H1 (cell line): Measurements from ENCODE around the gene ACOT7. TPM values are rescaled to one million over a fixed set of nuclear protein-coding genes. Genes with fewer than 3 reads are reported as not detected.
A peak's percentile ranks its signal among the peaks of the same experiment; 100 is the strongest.

Experiments
- CTCF ChIA-PET: fragments of 300-600 bp; sonication (Branson Sonifier 250); formaldehyde crosslinking; loops from one replicate; lab custom pipeline; 2021; ENCODE audit not compliant: partially characterized antibody; lab: Charles Lee
- POLR2A ChIA-PET: fragments of 300-600 bp; sonication (Branson Sonifier 250); formaldehyde crosslinking; loops from one replicate; lab custom pipeline; 2021; ENCODE audit warnings: inconsistent platforms; ENCODE audit not compliant: partially characterized antibody; lab: Charles Lee
- DNase-seq, 2 experiments: peaks; one replicate each; pipeline versions ENCODE4 v3.0.0 to v3.0.0-alpha.2; 2010 to 2022; ENCODE audit warnings: low spot score in 2 of 2, low read depth in 1 of 2, mixed read lengths in 1 of 2
- FAIRE-seq: peaks from 2 replicates; lab custom pipeline; 2011; peaks lifted over from hg19 to GRCh38; lab: Jason Lieb, UNC
- H2AFZ ChIP-seq: 2 replicates; pipeline ENCODE4 v1.8.1; 2012; ENCODE audit warnings: low read length, inconsistent platforms
- H2AK5ac ChIP-seq: 2 replicates; pipeline ENCODE4 v1.6.1; 2013; ENCODE audit warnings: low read depth, low read length
- H2BK120ac ChIP-seq: replicated peaks from 2 replicates; pipeline ENCODE3; 2013; ENCODE audit warnings: low read depth, low read length, inconsistent platforms
- H2BK12ac ChIP-seq: 2 replicates; pipeline ENCODE4 v1.6.1; 2013; ENCODE audit warnings: low read depth, low read length
- H2BK15ac ChIP-seq: 2 replicates; pipeline ENCODE4 v1.6.1; 2013; ENCODE audit warnings: low read length
- H2BK20ac ChIP-seq: 2 replicates; pipeline ENCODE4 v1.6.1; 2013; ENCODE audit warnings: low read length
- H2BK5ac ChIP-seq: 2 replicates; pipeline ENCODE4 v1.6.1; 2013; ENCODE audit warnings: low read depth, low read length
- H3K14ac ChIP-seq: 2 replicates; pipeline ENCODE4 v1.6.1; 2013; ENCODE audit warnings: inconsistent platforms; ENCODE audit not compliant: insufficient read length
- H3K18ac ChIP-seq: 2 replicates; pipeline ENCODE4 v1.6.1; 2013; ENCODE audit warnings: low read length; ENCODE audit errors: extremely low read depth
- H3K23ac ChIP-seq: 2 replicates; pipeline ENCODE4 v1.6.1; 2013; ENCODE audit warnings: inconsistent platforms; ENCODE audit not compliant: insufficient read length
- H3K23me2 ChIP-seq: 2 replicates; pipeline ENCODE4 v1.6.1; 2013; ENCODE audit warnings: low read depth, low read length
- H3K27ac ChIP-seq: 2 replicates; pipeline ENCODE4 v1.6.1; 2011; ENCODE audit warnings: low read depth, low read length, inconsistent platforms
- H3K27me3 ChIP-seq, 4 experiments: replicated peaks in 1 of 4; 1 replicate in 1 of 4; 2 replicates in 3 of 4; pipeline versions ENCODE4 v1.6.1 to v1.8.1; 2011 to 2013; ENCODE audit warnings: low read length in 3 of 4, mild to moderate bottlenecking in 3 of 4, inconsistent platforms in 2 of 4, mixed read lengths in 2 of 4, moderate library complexity in 1 of 4; ENCODE audit not compliant: control insufficient read depth in 3 of 4, insufficient read depth in 3 of 4; ENCODE audit errors: extremely low read depth in 1 of 4
- H3K36me3 ChIP-seq, 4 experiments: 2 replicates each; pipeline versions ENCODE4 v1.6.1 to v1.8.1; 2011 to 2013; ENCODE audit warnings: mild to moderate bottlenecking in 4 of 4, low read length in 3 of 4, moderate library complexity in 2 of 4, control low read depth in 1 of 4, inconsistent platforms in 1 of 4; ENCODE audit not compliant: insufficient read depth in 4 of 4, control insufficient read depth in 2 of 4
- H3K4ac ChIP-seq: replicated peaks from 2 replicates; pipeline ENCODE3; 2013; ENCODE audit warnings: low read length, low read depth, mixed read lengths, inconsistent platforms; ENCODE audit not compliant: insufficient read length
- H3K4me1 ChIP-seq, 4 experiments: replicated peaks in 1 of 4; 1 replicate in 1 of 4; 2 replicates in 3 of 4; pipeline versions ENCODE4 v1.6.1 to v1.8.1; 2011 to 2013; ENCODE audit warnings: low read length in 3 of 4, inconsistent platforms in 2 of 4, mixed read lengths in 1 of 4; ENCODE audit not compliant: insufficient read depth in 4 of 4, control insufficient read depth in 3 of 4
- H3K4me2 ChIP-seq, 2 experiments: 2 replicates each; pipeline versions ENCODE4 v1.6.1 to v1.8.1; 2011 to 2013; ENCODE audit warnings: low read depth in 2 of 2, low read length in 2 of 2, control low read depth in 1 of 2, inconsistent platforms in 1 of 2, mild to moderate bottlenecking in 1 of 2; ENCODE audit not compliant: insufficient read depth in 1 of 2
- H3K4me3 ChIP-seq, 4 experiments: fragments of 200-600, 300-600 bp in 1 of 4; sonication (generic), shearing (Covaris generic), sonication (Bioruptor Twin) in 1 of 4; 2 replicates each; pipeline versions ENCODE4 v1.5.1 to v1.8.1; 2011 to 2016; ENCODE audit warnings: low read length in 4 of 4, low read depth in 3 of 4, control low read depth in 2 of 4, inconsistent platforms in 2 of 4, mild to moderate bottlenecking in 2 of 4, mixed read lengths in 1 of 4, moderate library complexity in 1 of 4; ENCODE audit not compliant: insufficient read depth in 2 of 4; ENCODE audit errors: extremely low read depth in 1 of 4
- H3K56ac ChIP-seq: replicated peaks from 2 replicates; pipeline ENCODE3; 2013; ENCODE audit warnings: low read depth, mild to moderate bottlenecking, mixed read lengths, low read length, inconsistent platforms; ENCODE audit not compliant: insufficient read length
- H3K79me1 ChIP-seq: 2 replicates; pipeline ENCODE4 v1.6.1; 2013; ENCODE audit warnings: low read depth, low read length, control low read depth
- H3K79me2 ChIP-seq, 2 experiments: 2 replicates each; pipeline versions ENCODE4 v1.6.1 to v1.8.1; 2012 to 2013; ENCODE audit warnings: low read length in 2 of 2, mild to moderate bottlenecking in 2 of 2, inconsistent platforms in 1 of 2; ENCODE audit not compliant: insufficient read depth in 2 of 2, control insufficient read depth in 1 of 2
- H3K9ac ChIP-seq, 4 experiments: replicated peaks in 1 of 4; 1 replicate in 1 of 4; 2 replicates in 3 of 4; pipeline versions ENCODE4 v1.6.1 to v1.8.1; 2011 to 2013; ENCODE audit warnings: low read depth in 3 of 4, low read length in 3 of 4, control low read depth in 2 of 4, mild to moderate bottlenecking in 2 of 4, moderate library complexity in 2 of 4, inconsistent platforms in 1 of 4; ENCODE audit errors: extremely low read depth in 1 of 4
- H3K9me3 ChIP-seq, 2 experiments: 2 replicates each; pipeline versions ENCODE4 v1.6.1 to v1.8.1; 2012 to 2013; ENCODE audit warnings: mild to moderate bottlenecking in 2 of 2, moderate library complexity in 2 of 2, control low read depth in 1 of 2, inconsistent platforms in 1 of 2, low read depth in 1 of 2, low read length in 1 of 2, mixed read lengths in 1 of 2; ENCODE audit not compliant: insufficient read depth in 2 of 2
- H4K20me1 ChIP-seq, 2 experiments: replicated peaks in 1 of 2; 2 replicates each; pipeline versions ENCODE3 to v1.8.1; 2011 to 2013; ENCODE audit warnings: inconsistent platforms in 2 of 2, low read length in 2 of 2, mild to moderate bottlenecking in 1 of 2; ENCODE audit not compliant: insufficient read depth in 2 of 2, control insufficient read depth in 1 of 2
- H4K5ac ChIP-seq: 2 replicates; pipeline ENCODE4 v1.6.1; 2013; ENCODE audit warnings: low read length, low read depth, mixed read lengths, inconsistent platforms; ENCODE audit not compliant: insufficient read length
- H4K8ac ChIP-seq: 2 replicates; pipeline ENCODE4 v1.8.0; 2013; ENCODE audit warnings: mild to moderate bottlenecking, moderate library complexity, low read length, inconsistent platforms; ENCODE audit not compliant: insufficient read depth; ENCODE audit errors: extremely low read depth
- H4K91ac ChIP-seq: replicated peaks from 2 replicates; pipeline ENCODE3; 2013; ENCODE audit warnings: low read length, mixed read lengths, inconsistent platforms; ENCODE audit not compliant: insufficient read length
- CBX8 ChIP-seq: fragments of 300-800, 300-1000 bp; sonication (generic); IDR thresholded peaks from 2 replicates; pipeline ENCODE4 v1.7.1; 2016; ENCODE audit warnings: low read depth, low read length, borderline replicate concordance
- HDAC2 ChIP-seq, 2 experiments: fragments of 300-600 bp in 1 of 2; sonication (generic) in 1 of 2; IDR thresholded peaks; 2 replicates each; pipeline ENCODE4 v1.6.1; 2011 to 2012; ENCODE audit warnings: low read depth in 2 of 2, low read length in 2 of 2, mild to moderate bottlenecking in 2 of 2, moderate library complexity in 2 of 2, borderline replicate concordance in 1 of 2, inconsistent platforms in 1 of 2
- RBBP5 ChIP-seq: IDR thresholded peaks from 2 replicates; pipeline ENCODE4 v1.7.1; 2012; ENCODE audit warnings: low read depth, mild to moderate bottlenecking, inconsistent platforms, low read length, moderate library complexity, borderline replicate concordance
- SAP30 ChIP-seq: fragments of 300-600 bp; sonication (generic); IDR thresholded peaks from 2 replicates; pipeline ENCODE4 v1.7.1; 2012; ENCODE audit warnings: low read length, moderate library complexity, mild to moderate bottlenecking, inconsistent platforms; ENCODE audit not compliant: insufficient read depth, insufficient replicate concordance
- WGBS, 2 experiments: shearing (Covaris generic) in 1 of 2; methylation state at CpG; one replicate each; pipeline versions ENCODE4 v1.1.6 to v1.1.7; 2013 to 2015; ENCODE audit warnings: low lambda C conversion rate in 2 of 2, mixed read lengths in 2 of 2, inconsistent platforms in 1 of 2, low coverage in 1 of 2, missing lambda C conversion rate in 1 of 2; ENCODE audit not compliant: insufficient replicate concordance in 2 of 2, insufficient coverage in 1 of 2, insufficient read length in 1 of 2; ENCODE audit errors: extremely low coverage in 1 of 2, missing lambda C conversion rate in 1 of 2; 5-methylcytosine and 5-hydroxymethylcytosine counted together
- polyA plus RNA-seq, 7 experiments: library from polyadenylated mRNA; depleted of rRNA in 3 of 7; stranded (reverse) in 5 of 7; unstranded in 2 of 7; fragments of >200 nt in 5 of 7; fragments of 200-250 nt in 2 of 7; gene quantifications; 1 replicate in 5 of 7; 2 replicates in 1 of 7; 4 replicates in 1 of 7; pipeline versions ENCODE4 v1.2.1 to v1.2.3, GENCODE V29; 2011 to 2013; ENCODE audit warnings: missing spikeins in 2 of 7, mixed read lengths in 2 of 7
- total RNA-seq: library from RNA; stranded (reverse); fragmentation: NEBNext Ultra II Directional; extraction: Animal tissue kit (Norgen Biotek cat#: 25700); gene quantifications from 2 replicates; pipeline ENCODE4 v1.2.1, GENCODE V29; 2021

ACOT7 gene
- total and polyA plus RNA-seq, 2 of the 8 experiments (the other 6 are each of a cell fraction or from before 2014, with no cell fraction given), result 151 to 214 TPM

DNA sequence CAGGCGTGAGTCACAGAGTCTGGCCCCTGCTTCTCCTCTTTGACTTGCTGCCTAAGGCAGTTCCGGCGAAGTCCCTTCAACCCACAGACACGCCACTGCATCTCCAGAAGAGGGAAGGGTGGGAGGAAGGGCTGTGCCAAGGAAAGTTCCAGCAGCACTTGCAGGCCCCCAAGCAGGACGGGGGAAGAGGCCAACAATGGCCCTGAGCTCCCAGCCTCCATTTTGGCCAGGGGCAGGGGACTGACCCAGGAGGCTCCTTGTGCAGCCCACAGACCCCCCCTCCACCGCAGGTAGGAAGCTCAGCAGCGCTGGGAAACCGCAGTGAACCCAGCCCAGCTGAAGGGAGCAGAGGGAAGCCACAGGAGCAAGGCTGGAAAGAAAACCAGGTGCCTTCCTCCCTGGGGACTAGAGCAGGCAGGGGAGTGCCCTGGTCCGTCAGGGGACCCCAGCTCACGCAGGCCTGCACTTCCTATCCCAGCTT lies 35.4 kb downstream of the ACOT7 start:
- no peak for FAIRE-seq
- TF ChIP-seq HDAC2 (IDR thresholded peaks at IDR 0.05; ENCODE audit: borderline replicate concordance in 1 of 2, low read depth in 2 of 2, low read length in 2 of 2), result no peak
- TF ChIP-seq CBX8, result no peak
- TF ChIP-seq RBBP5, result no peak
- no peak for TF ChIP-seq SAP30
- H4K5ac ChIP-seq, result no peak overlapping the region

More for the DNA sequence above, 35.4 kb downstream of the ACOT7 start:
- Histone ChIP-seq H3K23ac (no peak overlapping the region), H3K4me1 (peaks cover 3 to 27% (median 14%) of the 10 kb centered on the region in 4 experiments), H3K4ac (no peak overlapping the region), H4K91ac (no peak overlapping the region), H2AK5ac (no peak overlapping the region; the same call in 1 of the 2 replicates), H2BK12ac (0 out of 2 replicates have a peak overlapping the region, but pooled peaks have one; percentile 35), H3K36me3 (no peaks in the 10 kb centered on the region), H2BK20ac (no peak overlapping the region), H3K79me1 (peaks cover 20% of the 10 kb centered on the region), H3K9ac (no peak overlapping the region), H3K27ac (peak overlapping the region; percentile 21; the same call in 1 of the 2 replicates), H3K56ac (no peak overlapping the region), H3K14ac (no peak overlapping the region), H2AFZ (no peak overlapping the region), H2BK15ac (no peak overlapping the region), H3K4me3 (no peak overlapping the region), H3K27me3 (no peaks in the 10 kb centered on the region), H4K20me1 (peaks cover 7 to 27% of the 10 kb centered on the region in 2 experiments), H3K9me3 (no peaks in the 10 kb centered on the region), H2BK5ac (0 out of 2 replicates have a peak overlapping the region, but pooled peaks have one; percentile 35), H3K4me2 (no peak overlapping the region), H2BK120ac (no peak overlapping the region), H3K23me2 (no peaks in the 10 kb centered on the region), H3K79me2 (peaks cover 0 to 46% of the 10 kb centered on the region in 2 experiments; a peak in 3 of 4 replicates), H4K8ac (peak overlapping the region; percentile 53; the same call in 1 of the 2 replicates), H3K18ac (peak overlapping the region; percentile 7; the same call in 1 of the 2 replicates)
- ChIA-PET POLR2A (interaction anchor here (1.2 to 2.0 kb wide), 3 partner anchors 35 to 245 kb away, joined by 3 to 9 read pairs (median 6); partner anchors contain the start of genes ACOT7 and KLHL21), CTCF (interaction anchor here (0.8 to 34.3 kb wide), 17 partner anchors 9 to 140 kb away, joined by 3 to 1769 read pairs (median 7); partner anchors contain the start of genes ACOT7, GPR153, HES2 and HES3)
- DNase-seq, result no peak
- 85% methylated on average over 10 of the region's 10 CpGs; no CpG with 5 or more reads in 1 of the 2 experiments for WGBS, 2 experiments
